Testis (tissue), 3 donors: Measurements from ENCODE around the gene IRX4. TPM values are rescaled to one million over a fixed set of nuclear protein-coding genes. Genes with fewer than 3 reads are reported as not detected.

Source experiments
- DNase-seq: peaks from one replicate; pipeline ENCODE4 v3.0.0-alpha.2; 2019
- H3K27ac ChIP-seq, 2 donors: fragments of 200-600 bp; sonication (generic); one replicate each; pipeline ENCODE4 v1.5.1; 2019
- H3K27me3 ChIP-seq: fragments of 200-600 bp; sonication (generic); one replicate; pipeline ENCODE4 v1.5.1; 2019
- H3K36me3 ChIP-seq: fragments of 200-600 bp; sonication (generic); one replicate; pipeline ENCODE4 v1.5.1; 2017; ENCODE audit warnings: low read depth; ENCODE audit errors: missing control alignments
- H3K4me1 ChIP-seq: fragments of 200-600 bp; sonication (generic); one replicate; pipeline ENCODE4 v1.5.1; 2019
- H3K4me3 ChIP-seq, 2 donors: fragments of 200-600 bp; sonication (generic); one replicate each; pipeline ENCODE4 v1.5.1; 2017 to 2019
- H3K9me3 ChIP-seq: fragments of 200-600 bp; sonication (generic); one replicate; pipeline ENCODE4 v1.5.1; 2017
- POLR2A ChIP-seq: fragments of 450-650 bp; IDR thresholded peaks from one replicate; pipeline ENCODE4 v1.6.1; 2017; ENCODE audit warnings: antibody characterized with exemption, mild to moderate bottlenecking, moderate library complexity
- WGBS, 2 donors: methylation state at CpG; one replicate each; pipeline ENCODE4 v1.1.5; 2018; 5-methylcytosine and 5-hydroxymethylcytosine counted together
- intact Hi-C: fragments of 100-400 bp; cut with DNase I; formaldehyde crosslinking; loops from one replicate; pipeline ENCODE4 v1.15.1; 2023; ENCODE audit warnings: low total_unique reads
- polyA plus RNA-seq: library from polyadenylated mRNA; stranded (reverse); fragments of 350-450 nt; fragmentation: Illumina TruSeq; extraction: RNeasy Lipid Tissue Mini Kit (QIAGEN cat#74804); gene quantifications from one replicate; pipeline ENCODE4 v1.2.3, GENCODE V29; 2014; ENCODE audit warnings: low read depth, low replicate concordance; ENCODE audit not compliant: insufficient read depth
- total RNA-seq, 2 donors: library from RNA; depleted of rRNA; stranded (reverse); fragments of >200 nt; gene quantifications; one replicate each; pipeline ENCODE4 v1.2.3, GENCODE V29; 2016
- TF ChIP-seq, protein P1 (sequence below), 3 experiments: fragments of 450-650 bp in 2 of 3; fragments of 200-600 bp in 1 of 3; sonication (generic) in 1 of 3; IDR thresholded peaks; one replicate each; pipeline ENCODE4 v1.5.1; 2016 to 2019; ENCODE audit warnings: antibody characterized with exemption in 3 of 3, mild to moderate bottlenecking in 2 of 3, moderate library complexity in 1 of 3

The IRX4 gene
- total and polyA plus RNA-seq, 3 donors from 2014 or later = 0.32 to 2.7 (median 2.0) TPM

DNA sequence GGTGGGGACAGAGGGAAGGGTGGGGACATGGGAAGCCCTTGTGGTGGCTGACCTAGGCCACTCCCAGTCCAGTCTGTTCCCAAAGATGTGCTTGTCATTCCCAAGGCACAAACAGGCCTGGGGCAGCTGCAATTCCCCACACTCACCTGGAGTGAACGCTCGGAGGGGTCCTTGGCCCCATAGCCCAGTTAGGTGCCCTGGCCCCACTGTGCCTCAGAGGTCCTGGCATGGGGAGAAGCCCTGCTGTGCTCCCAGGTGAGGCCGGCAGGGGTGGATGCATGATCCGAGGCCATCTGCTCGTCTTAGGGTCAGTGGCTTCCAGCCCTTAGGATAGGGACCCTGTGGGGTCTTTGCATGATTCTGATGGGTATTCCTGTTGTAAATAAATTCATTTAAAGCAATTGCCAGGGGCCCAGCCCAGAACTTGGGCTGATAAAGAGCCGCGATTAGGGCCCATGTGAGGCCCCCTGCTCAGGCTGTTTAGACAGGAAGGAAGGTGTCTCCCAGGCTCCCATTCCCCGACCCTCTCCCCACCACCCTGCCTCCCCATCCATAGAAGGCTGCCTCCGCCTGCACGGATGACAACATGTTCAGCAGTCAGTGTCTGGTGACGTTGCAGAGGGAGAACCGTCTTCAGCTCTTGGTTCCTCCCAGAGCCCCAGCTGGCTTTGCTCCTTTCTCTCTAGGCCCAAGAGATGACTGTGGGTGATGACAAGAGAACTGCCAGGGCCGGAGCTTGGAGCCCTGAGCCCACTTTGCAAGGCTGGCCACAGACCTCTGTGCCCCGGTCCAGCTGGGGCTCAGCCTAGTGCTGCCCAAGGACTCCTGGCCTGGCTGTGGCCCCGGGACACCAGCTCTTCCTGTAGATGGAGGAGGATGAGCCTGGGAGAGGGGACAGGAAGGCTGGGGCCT is 28.4 kb upstream of the IRX4 start:
- no peaks in the 10 kb centered on the region for H3K36me3 ChIP-seq
- intact Hi-C loops = no loop called here
- TF ChIP-seq, protein P1, sequence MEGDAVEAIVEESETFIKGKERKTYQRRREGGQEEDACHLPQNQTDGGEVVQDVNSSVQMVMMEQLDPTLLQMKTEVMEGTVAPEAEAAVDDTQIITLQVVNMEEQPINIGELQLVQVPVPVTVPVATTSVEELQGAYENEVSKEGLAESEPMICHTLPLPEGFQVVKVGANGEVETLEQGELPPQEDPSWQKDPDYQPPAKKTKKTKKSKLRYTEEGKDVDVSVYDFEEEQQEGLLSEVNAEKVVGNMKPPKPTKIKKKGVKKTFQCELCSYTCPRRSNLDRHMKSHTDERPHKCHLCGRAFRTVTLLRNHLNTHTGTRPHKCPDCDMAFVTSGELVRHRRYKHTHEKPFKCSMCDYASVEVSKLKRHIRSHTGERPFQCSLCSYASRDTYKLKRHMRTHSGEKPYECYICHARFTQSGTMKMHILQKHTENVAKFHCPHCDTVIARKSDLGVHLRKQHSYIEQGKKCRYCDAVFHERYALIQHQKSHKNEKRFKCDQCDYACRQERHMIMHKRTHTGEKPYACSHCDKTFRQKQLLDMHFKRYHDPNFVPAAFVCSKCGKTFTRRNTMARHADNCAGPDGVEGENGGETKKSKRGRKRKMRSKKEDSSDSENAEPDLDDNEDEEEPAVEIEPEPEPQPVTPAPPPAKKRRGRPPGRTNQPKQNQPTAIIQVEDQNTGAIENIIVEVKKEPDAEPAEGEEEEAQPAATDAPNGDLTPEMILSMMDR (IDR thresholded peaks at IDR 0.05) = no peak
- no peak for TF ChIP-seq POLR2A
- H3K27me3 ChIP-seq = no peaks in the 10 kb centered on the region
- H3K4me3 ChIP-seq = no peak overlapping the region
- DNase-seq = no peak
- no peaks in the 10 kb centered on the region for H3K4me1 ChIP-seq
- no peaks in the 10 kb centered on the region for H3K9me3 ChIP-seq
- 82 to 83% methylated on average over 10 to 15 of the region's 15 CpGs for WGBS, 2 donors
- H3K27ac ChIP-seq = no peak overlapping the region

DNA sequence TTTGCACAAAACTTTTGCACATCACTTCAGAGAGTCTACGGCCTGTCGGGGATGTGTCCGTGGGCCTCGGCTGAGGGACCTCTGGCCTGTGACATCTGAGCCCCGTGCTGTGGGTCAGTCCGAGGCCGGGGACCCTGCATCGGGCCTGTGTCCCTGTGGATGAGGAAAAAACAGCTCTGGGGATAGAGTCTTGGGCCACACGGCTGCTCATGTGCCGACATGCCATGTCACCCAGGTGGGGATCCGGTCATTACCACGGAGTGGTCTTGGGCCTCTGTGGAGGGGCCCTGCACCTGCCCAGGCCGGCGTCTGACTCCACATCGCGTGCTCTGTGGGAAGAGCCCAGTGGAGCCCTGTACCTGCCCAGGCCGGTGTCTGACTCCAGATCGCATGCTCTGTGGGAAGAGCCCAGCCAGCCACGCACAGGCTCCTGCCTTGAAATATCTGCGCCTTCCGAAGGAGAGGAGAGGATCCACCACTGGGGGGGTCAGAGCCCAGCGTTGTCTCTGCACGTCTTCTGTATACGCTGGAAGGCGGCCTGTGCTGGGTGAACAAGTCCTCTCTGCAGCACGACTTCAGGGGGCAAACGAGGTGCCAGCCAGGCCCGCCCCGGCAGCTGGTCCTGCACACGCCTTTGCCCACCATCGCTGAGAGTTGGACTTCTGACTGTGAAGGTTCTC is 27.5 kb upstream of the IRX4 start:
- TF ChIP-seq, protein P1 (IDR thresholded peaks at IDR 0.05) = no peak
- no peak for TF ChIP-seq POLR2A
- H3K4me3 ChIP-seq = no peak overlapping the region
- no peaks in the 10 kb centered on the region for H3K9me3 ChIP-seq
- H3K27ac ChIP-seq = no peak overlapping the region
- DNase-seq = no peak
- H3K27me3 ChIP-seq = no peaks in the 10 kb centered on the region
- no peaks in the 10 kb centered on the region for H3K36me3 ChIP-seq
- WGBS, 2 donors = 92% methylated on average over 20 to 31 of the region's 31 CpGs
- no peaks in the 10 kb centered on the region for H3K4me1 ChIP-seq
- intact Hi-C loops = no loop called here

DNA sequence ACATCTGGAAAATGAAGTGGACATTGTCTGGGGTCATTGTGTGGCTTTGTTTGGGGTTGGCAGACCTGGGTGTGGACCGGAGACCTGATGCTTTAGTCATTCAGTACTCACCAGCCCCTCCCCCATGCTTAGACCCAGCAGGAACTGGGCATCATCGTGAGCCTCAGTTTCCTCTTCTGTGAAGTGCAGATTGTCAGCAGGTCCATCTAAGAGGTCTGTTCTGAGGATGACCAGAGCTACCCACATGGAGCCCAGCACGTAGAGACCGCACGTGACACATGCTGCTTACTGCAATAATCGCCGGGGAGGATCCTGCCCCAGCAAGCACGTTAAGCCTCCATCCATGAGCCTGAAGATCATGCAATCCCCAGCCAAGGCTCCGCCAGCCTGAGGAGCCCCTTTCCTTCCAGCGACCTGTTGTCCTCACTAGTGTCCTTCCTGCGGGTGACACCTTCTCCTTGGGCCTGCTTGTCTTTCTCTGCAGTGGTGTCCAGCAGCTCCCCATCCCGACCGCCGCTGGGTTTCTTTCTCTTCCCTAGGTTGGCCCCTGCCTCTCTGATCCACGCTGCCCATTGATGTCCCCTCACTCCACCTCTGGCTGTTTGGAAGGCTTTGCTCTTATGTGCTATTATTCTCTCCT is 26.7 kb upstream of the IRX4 start:
- DNase-seq = no peak
- TF ChIP-seq POLR2A = no peak
- TF ChIP-seq, protein P1 (IDR thresholded peaks at IDR 0.05) = no peak
- H3K4me1 ChIP-seq = no peaks in the 10 kb centered on the region
- intact Hi-C loops = no loop called here
- no peaks in the 10 kb centered on the region for H3K9me3 ChIP-seq
- no peak overlapping the region for H3K27ac ChIP-seq
- no peaks in the 10 kb centered on the region for H3K36me3 ChIP-seq
- WGBS, 2 donors = 93 to 97% methylated on average over 7 to 15 of the region's 15 CpGs
- no peaks in the 10 kb centered on the region for H3K27me3 ChIP-seq
- H3K4me3 ChIP-seq = no peak overlapping the region

DNA sequence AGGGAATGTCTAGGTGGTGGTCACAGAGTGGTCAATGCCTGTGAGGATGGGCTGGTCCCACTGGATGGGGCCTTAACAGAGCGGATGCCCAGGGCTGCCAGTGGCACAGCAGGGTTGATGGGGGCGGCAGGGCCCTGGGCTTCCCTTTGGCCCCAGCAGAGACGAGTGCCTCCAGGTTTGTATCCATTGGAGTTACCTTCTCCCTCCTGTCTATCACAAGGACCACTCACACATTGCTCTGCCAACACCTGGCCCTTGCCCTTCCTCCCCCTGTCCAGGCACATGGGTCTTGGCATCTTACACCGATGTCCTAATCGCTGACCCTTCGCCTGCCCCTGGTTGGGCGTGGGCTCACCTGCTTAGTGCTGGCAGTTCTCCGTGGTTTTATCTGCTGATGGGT is 26.2 kb upstream of the IRX4 start:
- WGBS, 2 donors = 91 to 95% methylated on average over 8 of the region's 8 CpGs
- H3K36me3 ChIP-seq = no peaks in the 10 kb centered on the region
- H3K4me3 ChIP-seq = no peak overlapping the region
- no peak for DNase-seq
- intact Hi-C loops = no loop called here
- H3K4me1 ChIP-seq = no peaks in the 10 kb centered on the region
- TF ChIP-seq, protein P1 (IDR thresholded peaks at IDR 0.05) = no peak
- TF ChIP-seq POLR2A = no peak
- no peaks in the 10 kb centered on the region for H3K9me3 ChIP-seq
- H3K27me3 ChIP-seq = no peaks in the 10 kb centered on the region
- H3K27ac ChIP-seq = no peak overlapping the region
